B cell (primary cell): ENCODE measurements around the gene HAGHL. TPM values are rescaled to one million over a fixed set of nuclear protein-coding genes. Genes with fewer than 3 reads are reported as not detected.
A peak's percentile ranks its signal among the peaks of the same experiment; 100 is the strongest.

Experiments
- ATAC-seq: fragments of 200-7000 bp; cut with Tn5 transposase; one replicate; pipeline ENCODE4 v1.10.0; 2021; ENCODE audit warnings: low read depth, mild to moderate bottlenecking, moderate number of reproducible peaks, moderate library complexity
- CTCF ChIA-PET: fragments of 350-600 bp; sonication (Branson Sonifier 250); formaldehyde crosslinking; loops from one replicate; lab custom pipeline; 2021; ENCODE audit warnings: antibody characterized with exemption, inconsistent platforms; lab: Charles Lee
- POLR2A ChIA-PET: fragments of 350-600 bp; sonication (Branson Sonifier 250); formaldehyde crosslinking; loops from one replicate; lab custom pipeline; 2021; ENCODE audit warnings: antibody characterized with exemption; lab: Charles Lee
- DNase-seq: peaks from one replicate; pipeline ENCODE4 v3.0.0; 2013
- H2AFZ ChIP-seq: 2 replicates; pipeline ENCODE4 v1.6.1; 2012; ENCODE audit warnings: mild to moderate bottlenecking, low read depth, low read length; ENCODE audit not compliant: insufficient read depth, poor library complexity, severe bottlenecking
- H3K27ac ChIP-seq, 2 donors: 1 replicate in 1 of 2; 2 replicates in 1 of 2; pipeline ENCODE4 v1.5.1; 2012 to 2013; ENCODE audit warnings: low read length in 2 of 2, mild to moderate bottlenecking in 2 of 2, moderate library complexity in 1 of 2
- H3K27me3 ChIP-seq, 4 experiments: fragments of 200-600 bp in 1 of 4; sonication (generic) in 1 of 4; replicated peaks in 1 of 4; 1 replicate in 2 of 4; 2 replicates in 2 of 4; pipeline versions ENCODE4 v1.6.1 to v1.7.0; 2013 to 2016; ENCODE audit warnings: low read length in 3 of 4, mild to moderate bottlenecking in 2 of 4, mixed read lengths in 1 of 4, moderate library complexity in 1 of 4; ENCODE audit not compliant: insufficient read depth in 4 of 4, control insufficient read depth in 3 of 4; ENCODE audit errors: control extremely low read depth in 1 of 4
- H3K36me3 ChIP-seq, 2 experiments: replicated peaks in 1 of 2; 1 replicate in 1 of 2; 2 replicates in 1 of 2; pipeline versions ENCODE4 v1.6.1 to v1.7.1; 2013; ENCODE audit warnings: low read length in 1 of 2; ENCODE audit not compliant: insufficient read depth in 2 of 2, control insufficient read depth in 1 of 2; ENCODE audit errors: control extremely low read depth in 1 of 2, extremely low read depth in 1 of 2
- H3K4me1 ChIP-seq, 2 donors: fragments of 200-600 bp in 1 of 2; sonication (generic) in 1 of 2; 1 replicate in 1 of 2; 2 replicates in 1 of 2; pipeline versions ENCODE4 v1.5.1 to v1.6.1; 2013 to 2017; ENCODE audit warnings: low read length in 2 of 2; ENCODE audit not compliant: control insufficient read depth in 2 of 2, insufficient read depth in 2 of 2
- H3K4me2 ChIP-seq: replicated peaks from 2 replicates; pipeline ENCODE3; 2012; ENCODE audit warnings: mild to moderate bottlenecking, low read depth, low read length; ENCODE audit not compliant: poor library complexity, severe bottlenecking
- H3K4me3 ChIP-seq, 5 experiments: fragments of 200-600 bp in 1 of 5; sonication (generic) in 1 of 5; 1 replicate in 3 of 5; 2 replicates in 2 of 5; pipeline versions ENCODE4 v1.5.1 to v1.7.0; 2011 to 2016; ENCODE audit warnings: low read length in 4 of 5, mild to moderate bottlenecking in 4 of 5, low read depth in 2 of 5, control low read depth in 1 of 5, moderate library complexity in 1 of 5; ENCODE audit not compliant: insufficient read depth in 1 of 5; ENCODE audit errors: control extremely low read depth in 1 of 5, extremely low read depth in 1 of 5
- H3K79me2 ChIP-seq: fragments of 200-600 bp; sonication (generic); one replicate; pipeline ENCODE4 v1.6.0; 2016; ENCODE audit warnings: low read length; ENCODE audit not compliant: control insufficient read depth, insufficient read depth
- H3K9ac ChIP-seq: fragments of 200-600 bp; sonication (generic); 2 replicates; pipeline ENCODE4 v1.6.1; 2017; ENCODE audit warnings: mild to moderate bottlenecking, low read length, moderate library complexity
- H3K9me3 ChIP-seq, 3 donors: one replicate each; pipeline versions ENCODE4 v1.6.1 to v1.7.1; 2013; ENCODE audit warnings: low read length in 2 of 3; ENCODE audit not compliant: control insufficient read depth in 2 of 3, insufficient read depth in 1 of 3; ENCODE audit errors: control extremely low read depth in 1 of 3
- H4K20me1 ChIP-seq: 2 replicates; pipeline ENCODE4 v1.6.0; 2012; ENCODE audit warnings: mild to moderate bottlenecking, low read length; ENCODE audit not compliant: insufficient read depth, control insufficient read depth, poor library complexity, severe bottlenecking
- H3K27ac Mint-ChIP-seq: one replicate; pipeline ENCODE4 v1.8.0; 2021; ENCODE audit warnings: mixed read lengths
- H3K27me3 Mint-ChIP-seq: one replicate; pipeline ENCODE4 v1.8.0; 2021; ENCODE audit warnings: mixed read lengths
- H3K4me1 Mint-ChIP-seq: one replicate; pipeline ENCODE4 v1.8.0; 2021; ENCODE audit warnings: mixed read lengths
- H3K4me3 Mint-ChIP-seq: one replicate; pipeline ENCODE4 v1.8.0; 2021; ENCODE audit warnings: mixed read lengths
- H3K9me3 Mint-ChIP-seq: one replicate; pipeline ENCODE4 v1.8.0; 2022; ENCODE audit warnings: mixed read lengths; ENCODE audit not compliant: insufficient read depth
- CTCF ChIP-seq: fragments of 200-600 bp; IDR thresholded peaks from one replicate; pipeline ENCODE4 v1.8.0; 2022; ENCODE audit warnings: antibody characterized with exemption, mild to moderate bottlenecking
- EZH2 ChIP-seq: IDR thresholded peaks from 2 replicates; pipeline ENCODE4 v1.6.1; 2012; ENCODE audit warnings: borderline replicate concordance, low read depth, mild to moderate bottlenecking, moderate library complexity, low read length; ENCODE audit not compliant: insufficient read depth, poor library complexity, severe bottlenecking
- WGBS: methylation state at CpG from one replicate; pipeline ENCODE4 v1.1.5; 2013; ENCODE audit warnings: missing lambda C conversion rate; ENCODE audit not compliant: insufficient coverage; 5-methylcytosine and 5-hydroxymethylcytosine counted together
- intact Hi-C: fragments of 100-400 bp; cut with micrococcal nuclease; formaldehyde crosslinking; loops from one replicate; pipeline ENCODE4 v1.10.0; 2022
- polyA plus RNA-seq: library from polyadenylated mRNA; depleted of rRNA; stranded (reverse); fragments of >200 nt; gene quantifications from 2 replicates; pipeline ENCODE4 v1.2.3, GENCODE V29; 2012
- total RNA-seq, 2 donors: library from RNA; stranded (reverse); fragments of 120-200 nt in 1 of 2; gene quantifications; 1 replicate in 1 of 2; 2 replicates in 1 of 2; pipeline versions ENCODE4 v1.2.3 to v1.2.4, GENCODE V29; 2013 to 2022

HAGHL gene
- total and polyA plus RNA-seq, 2 donors (not counting 1 experiment from before 2014, with no cell fraction given): 32.3 to 87.1 TPM

GRCh38 chr16:684961-685696, 41.8 kb upstream of the HAGHL start:
- no peak for TF ChIP-seq EZH2
- no peak for TF ChIP-seq CTCF
- no peak overlapping the region for H2AFZ ChIP-seq
- no peaks in the 10 kb centered on the region for H3K27me3 Mint-ChIP-seq
- H4K20me1 ChIP-seq: peaks cover 35% of the 10 kb centered on the region
- H3K9ac ChIP-seq: no peak overlapping the region
- no peak overlapping the region for H3K27ac Mint-ChIP-seq
- H3K9me3 Mint-ChIP-seq: no peaks in the 10 kb centered on the region
- H3K27ac ChIP-seq: peak overlapping the region in 1 of 2 donors; percentile 89
- H3K4me3 Mint-ChIP-seq: no peak overlapping the region
- ATAC-seq (no peak), DNase-seq (no peak)
- H3K36me3 ChIP-seq: peaks cover 0 to 27% of the 10 kb centered on the region in 2 experiments
- intact Hi-C loops: loop anchor here (1.0 to 5.0 kb wide), 6 partner anchors 16 to 56 kb away; partner anchors contain the start of genes ANTKMT, CIAO3, MCRIP2 and RHOT2
- no peaks in the 10 kb centered on the region for H3K27me3 ChIP-seq
- ChIA-PET POLR2A (no interaction called here), CTCF (no interaction called here)
- H3K4me1 ChIP-seq: peaks cover 37 to 51% of the 10 kb centered on the region in 2 donors
- H3K9me3 ChIP-seq: no peaks in the 10 kb centered on the region
- peaks cover 36% of the 10 kb centered on the region for H3K4me1 Mint-ChIP-seq
- WGBS: 96% methylated on average over 61 of the region's 61 CpGs
- no peak overlapping the region for H3K4me3 ChIP-seq
- peaks cover 50% of the 10 kb centered on the region for H3K79me2 ChIP-seq
- H3K4me2 ChIP-seq: peak overlapping the region; percentile 97

GRCh38 chr16:685967-686366, 40.9 kb upstream of the HAGHL start:
- Mint-ChIP-seq H3K27ac (peak overlapping the region; percentile 26), H3K9me3 (no peaks in the 10 kb centered on the region), H3K4me3 (peak overlapping the region; percentile 39), H3K4me1 (peaks cover 38% of the 10 kb centered on the region), H3K27me3 (no peaks in the 10 kb centered on the region)
- ATAC-seq: no peak
- H3K4me2 ChIP-seq: no peak overlapping the region
- ChIA-PET CTCF (no interaction called here), POLR2A (no interaction called here)
- no peak overlapping the region for H2AFZ ChIP-seq
- no peak overlapping the region for H3K27ac ChIP-seq
- H3K4me3 ChIP-seq: no peak overlapping the region
- peaks cover 31% of the 10 kb centered on the region for H4K20me1 ChIP-seq
- peaks cover 0 to 27% of the 10 kb centered on the region in 2 experiments for H3K36me3 ChIP-seq
- no peaks in the 10 kb centered on the region for H3K27me3 ChIP-seq
- peaks cover 47% of the 10 kb centered on the region for H3K79me2 ChIP-seq
- intact Hi-C loops: loop anchor here (2.0 kb wide), 3 partner anchors 17 to 55 kb away; partner anchors contain the start of genes CIAO3 and RHOT2
- H3K9me3 ChIP-seq: peaks cover 0 to 7% (median 0%) of the 10 kb centered on the region in 3 donors
- WGBS: 80% methylated on average over 10 of the region's 10 CpGs
- peaks cover 34 to 54% of the 10 kb centered on the region in 2 donors for H3K4me1 ChIP-seq
- no peak for DNase-seq
- H3K9ac ChIP-seq: no peak overlapping the region
- TF ChIP-seq EZH2: no peak
- no peak for TF ChIP-seq CTCF
